ENCODE measurements around the gene OVAAL.

The OVAAL gene

GRCh38 chr1:180571832-180572636, 13.3 kb downstream of the OVAAL start:
- ChIA-PET POLR2A (no interaction called here), CTCF (interaction anchor here (1.1 kb wide), 1 partner anchor 15 kb away, joined by 3 read pairs; no protein-coding TSS in a partner anchor)
- TF ChIP-seq CTCF (IDR thresholded peaks at IDR 0.05; ENCODE audit: insufficient read depth, low read length, missing control alignments) = no peak
- DNase-seq (ENCODE audit: low read depth, low spot score) = no peak
- no peak overlapping the region for H3K4me3 ChIP-seq (ENCODE audit: low read depth, low read length)

- no peak for DNase-seq (ENCODE audit: low read depth, low spot score)
- ChIA-PET CTCF (no interaction called here), POLR2A (no interaction called here)
- H3K4me3 ChIP-seq (ENCODE audit: low read depth, low read length) = no peak overlapping the region
- no peak for TF ChIP-seq CTCF (IDR thresholded peaks at IDR 0.05; ENCODE audit: insufficient read depth, low read length, missing control alignments)
Observed at GRCh38 chr1:180572760-180573159, 14.0 kb downstream of the OVAAL start.

- no peak for DNase-seq (ENCODE audit: low read depth, low spot score)
- TF ChIP-seq CTCF (IDR thresholded peaks at IDR 0.05; ENCODE audit: insufficient read depth, low read length, missing control alignments) = no peak
- ChIA-PET CTCF (interaction anchor here (1.1 kb wide), 1 partner anchor 16 kb away, joined by 3 read pairs; no protein-coding TSS in a partner anchor), POLR2A (no interaction called here)
- no peak overlapping the region for H3K4me3 ChIP-seq (ENCODE audit: low read depth, low read length)
Observed at GRCh38 chr1:180574031-180574713, 15.4 kb downstream of the OVAAL start.

GRCh38 chr1:180577361-180577760, 18.6 kb downstream of the OVAAL start:
- no peak for DNase-seq (ENCODE audit: low read depth, low spot score)
- ChIA-PET POLR2A (no interaction called here), CTCF (interaction anchor here (0.9 to 1.2 kb wide), 2 partner anchors 8 to 43 kb away, joined by 4 to 5 read pairs; no protein-coding TSS in a partner anchor)
- TF ChIP-seq CTCF (IDR thresholded peaks at IDR 0.05; ENCODE audit: insufficient read depth, low read length, missing control alignments) = no peak
- no peak overlapping the region for H3K4me3 ChIP-seq (ENCODE audit: low read depth, low read length)

GRCh38 chr1:180579961-180580611, 21.3 kb downstream of the OVAAL start:
- ChIA-PET POLR2A (no interaction called here), CTCF (no interaction called here)
- no peak overlapping the region for H3K4me3 ChIP-seq (ENCODE audit: low read depth, low read length)
- no peak for DNase-seq (ENCODE audit: low read depth, low spot score)
- TF ChIP-seq CTCF (IDR thresholded peaks at IDR 0.05; ENCODE audit: insufficient read depth, low read length, missing control alignments) = no peak

GRCh38 chr1:180581635-180582039, 22.9 kb downstream of the OVAAL start:
- H3K4me3 ChIP-seq (ENCODE audit: low read depth, low read length) = no peak overlapping the region
- no peak for TF ChIP-seq CTCF (IDR thresholded peaks at IDR 0.05; ENCODE audit: insufficient read depth, low read length, missing control alignments)
- ChIA-PET POLR2A (no interaction called here), CTCF (interaction anchor here (0.7 to 0.9 kb wide), 3 partner anchors 29 to 312 kb away, joined by 3 to 4 read pairs (median 3); no protein-coding TSS in a partner anchor)
- DNase-seq (ENCODE audit: low read depth, low spot score) = no peak
